Heart left ventricle (tissue), 13 donors: ENCODE measurements around the gene ITGA2.

Experiments used
- POLR2A ChIP-seq, 2 donors: fragments of 450-650 bp; IDR thresholded peaks; one replicate each; pipeline ENCODE4 v1.6.1; 2017; ENCODE audit warnings: antibody characterized with exemption in 2 of 2, mild to moderate bottlenecking in 2 of 2, moderate library complexity in 2 of 2
- TF ChIP-seq, protein P1 (sequence below), 12 donors: fragments of 200-600 bp; sonication (generic) in 4 of 12; IDR thresholded peaks; one replicate each; pipeline versions ENCODE4 v1.5.0 to v1.8.0; 2018 to 2022; ENCODE audit warnings: antibody characterized with exemption in 12 of 12, mild to moderate bottlenecking in 5 of 12
- donor health status: ischemic (EF 13 %, LVEDD 7.1; RV severe dilation, severe dysfunction).
- donor health status: DM: no; HTN: yes; CAD: no.
- donor health status: DM: no; HTN: no; CAD: no.
- donor health status: ischemic (EF 25% LVEDD 6.9; RV normal size, moderate dysfunction).
- donor health status: ischemic (EF 25% LVEDD 5.7; RV mildly dilated, moderate dysfunction).
- donor health status: ischemic (EF 35%, LVEDD 5.7; RV mildly dilated, moderate dysfunction).
- donor health status: nonischemic (EF 11% LVEDD 7.7; RV severe dilation, severe dysfunction).
- donor health status: DM: yes; HTN: yes; CAD: no.
- donor health status: PGD.
- donor health status: ischemic (EF 29% LVEDD 5.4; RV normal size, mild dysfunction).
- donor health status: nonischemic (EF 23%, LVEDD 6.1; RV moderate dilation, normal function).

DNA sequence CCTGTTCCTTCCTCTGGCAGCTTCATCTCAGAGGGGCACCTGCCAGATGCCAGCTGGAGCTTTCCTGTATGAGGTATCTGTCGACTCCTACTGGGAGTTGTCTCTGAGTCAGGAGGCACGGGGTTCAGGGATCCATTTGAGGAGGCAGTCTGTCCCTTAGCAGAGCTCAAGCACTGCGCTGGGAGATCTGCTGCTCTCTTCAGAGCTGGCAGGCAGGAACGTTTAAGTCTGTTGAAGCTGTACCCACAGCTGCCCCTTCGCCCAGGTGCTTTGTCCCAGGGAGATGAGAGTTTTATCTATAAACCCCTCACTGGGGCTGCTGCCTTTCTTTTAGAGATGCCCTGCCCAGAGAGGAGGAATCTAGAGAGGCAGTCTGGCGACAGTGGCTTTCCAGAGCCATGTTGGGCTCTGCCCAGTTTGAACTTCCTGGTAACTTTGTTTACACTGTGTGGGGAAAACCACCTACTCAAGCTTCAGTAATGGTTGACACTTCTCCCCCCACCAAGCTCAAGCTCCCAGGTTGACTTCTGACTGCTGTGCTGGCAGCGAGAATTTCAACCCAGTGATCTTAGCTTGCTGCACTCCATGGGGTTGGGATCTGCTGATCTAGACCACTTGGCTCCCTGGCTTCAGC, 11.8 kb upstream of the ITGA2 start:
- TF ChIP-seq, protein P1, sequence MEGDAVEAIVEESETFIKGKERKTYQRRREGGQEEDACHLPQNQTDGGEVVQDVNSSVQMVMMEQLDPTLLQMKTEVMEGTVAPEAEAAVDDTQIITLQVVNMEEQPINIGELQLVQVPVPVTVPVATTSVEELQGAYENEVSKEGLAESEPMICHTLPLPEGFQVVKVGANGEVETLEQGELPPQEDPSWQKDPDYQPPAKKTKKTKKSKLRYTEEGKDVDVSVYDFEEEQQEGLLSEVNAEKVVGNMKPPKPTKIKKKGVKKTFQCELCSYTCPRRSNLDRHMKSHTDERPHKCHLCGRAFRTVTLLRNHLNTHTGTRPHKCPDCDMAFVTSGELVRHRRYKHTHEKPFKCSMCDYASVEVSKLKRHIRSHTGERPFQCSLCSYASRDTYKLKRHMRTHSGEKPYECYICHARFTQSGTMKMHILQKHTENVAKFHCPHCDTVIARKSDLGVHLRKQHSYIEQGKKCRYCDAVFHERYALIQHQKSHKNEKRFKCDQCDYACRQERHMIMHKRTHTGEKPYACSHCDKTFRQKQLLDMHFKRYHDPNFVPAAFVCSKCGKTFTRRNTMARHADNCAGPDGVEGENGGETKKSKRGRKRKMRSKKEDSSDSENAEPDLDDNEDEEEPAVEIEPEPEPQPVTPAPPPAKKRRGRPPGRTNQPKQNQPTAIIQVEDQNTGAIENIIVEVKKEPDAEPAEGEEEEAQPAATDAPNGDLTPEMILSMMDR (IDR thresholded peaks at IDR 0.05), result no peak
- TF ChIP-seq POLR2A (IDR thresholded peaks at IDR 0.05), result no peak
